ENCODE measurements around the gene IQSEC1.

Gene IQSEC1

GRCh38 chr3:12968541-12968940 lies 104.7 kb downstream of the IQSEC1 start:
- no peaks in the 10 kb centered on the region for H3K9me3 ChIP-seq
- no peaks in the 10 kb centered on the region for H3K27me3 ChIP-seq
- H3K27ac ChIP-seq = peak overlapping the region; percentile 75 to 94
- H3K4me1 ChIP-seq = peaks cover 0 to 56% (median 53%) of the 10 kb centered on the region in 4 donors
- DNase-seq = no peak
- intact Hi-C loops (cut with DNase I; ENCODE audit: low total_unique reads) = no loop called here
- no peak overlapping the region for H3K4me3 ChIP-seq
- no peaks in the 10 kb centered on the region for H3K36me3 ChIP-seq
- TF ChIP-seq, protein P1, sequence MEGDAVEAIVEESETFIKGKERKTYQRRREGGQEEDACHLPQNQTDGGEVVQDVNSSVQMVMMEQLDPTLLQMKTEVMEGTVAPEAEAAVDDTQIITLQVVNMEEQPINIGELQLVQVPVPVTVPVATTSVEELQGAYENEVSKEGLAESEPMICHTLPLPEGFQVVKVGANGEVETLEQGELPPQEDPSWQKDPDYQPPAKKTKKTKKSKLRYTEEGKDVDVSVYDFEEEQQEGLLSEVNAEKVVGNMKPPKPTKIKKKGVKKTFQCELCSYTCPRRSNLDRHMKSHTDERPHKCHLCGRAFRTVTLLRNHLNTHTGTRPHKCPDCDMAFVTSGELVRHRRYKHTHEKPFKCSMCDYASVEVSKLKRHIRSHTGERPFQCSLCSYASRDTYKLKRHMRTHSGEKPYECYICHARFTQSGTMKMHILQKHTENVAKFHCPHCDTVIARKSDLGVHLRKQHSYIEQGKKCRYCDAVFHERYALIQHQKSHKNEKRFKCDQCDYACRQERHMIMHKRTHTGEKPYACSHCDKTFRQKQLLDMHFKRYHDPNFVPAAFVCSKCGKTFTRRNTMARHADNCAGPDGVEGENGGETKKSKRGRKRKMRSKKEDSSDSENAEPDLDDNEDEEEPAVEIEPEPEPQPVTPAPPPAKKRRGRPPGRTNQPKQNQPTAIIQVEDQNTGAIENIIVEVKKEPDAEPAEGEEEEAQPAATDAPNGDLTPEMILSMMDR (IDR thresholded peaks at IDR 0.05) = no peak

- peak overlapping the region; percentile 91 to 94 for H3K27ac ChIP-seq
- intact Hi-C loops (cut with DNase I; ENCODE audit: low total_unique reads) = no loop called here
Measured at GRCh38 chr3:12967606-12968351, 105.5 kb downstream of the IQSEC1 start.

DNA sequence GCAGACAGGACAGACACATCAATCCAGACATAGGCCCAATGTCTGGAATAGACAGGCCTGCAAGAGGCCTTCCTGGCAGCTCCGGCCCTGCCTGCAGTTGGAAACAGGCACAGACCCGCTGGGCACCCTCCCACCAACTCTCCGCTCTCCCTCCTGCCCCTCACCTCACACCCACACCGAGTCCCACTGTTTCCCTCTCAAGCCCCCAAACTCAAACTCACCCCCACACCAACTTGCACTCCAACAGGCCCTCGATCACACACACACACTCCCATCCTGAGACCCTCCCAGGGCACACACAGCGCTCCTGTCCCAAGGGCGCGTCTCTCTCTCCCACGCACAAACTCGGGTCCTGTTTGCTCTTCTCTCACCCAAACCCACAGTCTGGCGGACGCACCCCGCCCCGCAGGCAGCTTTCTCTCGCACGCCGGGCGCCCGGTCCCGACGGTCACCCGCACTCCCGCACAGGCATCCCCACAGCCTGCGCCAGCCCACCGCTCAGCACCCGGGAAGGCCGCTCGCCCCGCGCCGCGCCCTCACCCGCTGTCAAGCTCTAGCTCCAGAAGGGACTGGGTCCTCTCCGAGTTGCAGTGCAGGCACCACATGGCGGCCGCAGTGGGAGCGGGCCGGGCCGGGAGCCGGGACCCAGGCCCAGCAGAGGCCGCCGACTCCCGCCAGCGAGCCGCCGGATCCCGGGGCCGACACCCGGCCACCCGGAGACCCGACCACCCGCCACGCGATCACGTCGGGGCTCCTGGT lies 106.2 kb downstream of the IQSEC1 start:
- intact Hi-C loops (cut with DNase I; ENCODE audit: low total_unique reads) = no loop called here
- H3K27me3 ChIP-seq = no peaks in the 10 kb centered on the region
- H3K27ac ChIP-seq = peak overlapping the region; percentile 91 to 94
- H3K4me1 ChIP-seq = peaks cover 0 to 71% (median 68%) of the 10 kb centered on the region in 4 donors
- H3K9me3 ChIP-seq = no peaks in the 10 kb centered on the region
- TF ChIP-seq, protein P1 (IDR thresholded peaks at IDR 0.05) = peak in 1 of 2 experiments; percentile 15
- DNase-seq = peak in 1 of 2 donors; percentile 76
- no peaks in the 10 kb centered on the region for H3K36me3 ChIP-seq
- peak overlapping the region; percentile 97 to 99 for H3K4me3 ChIP-seq

More at GRCh38 chr3:12967606-12968351, 105.5 kb downstream of the IQSEC1 start:
- no peaks in the 10 kb centered on the region for H3K9me3 ChIP-seq
- DNase-seq = peak; percentile 87 to 96
- peak overlapping the region; percentile 97 to 99 for H3K4me3 ChIP-seq
- TF ChIP-seq, protein P1 (IDR thresholded peaks at IDR 0.05) = no peak
- H3K4me1 ChIP-seq = peaks cover 0 to 64% (median 60%) of the 10 kb centered on the region in 4 donors
- no peaks in the 10 kb centered on the region for H3K36me3 ChIP-seq
- H3K27me3 ChIP-seq = no peaks in the 10 kb centered on the region

- Histone ChIP-seq H3K27ac (peak overlapping the region; percentile 91 to 94), H3K27me3 (no peaks in the 10 kb centered on the region), H3K36me3 (no peaks in the 10 kb centered on the region), H3K4me1 (peaks cover under 1 to 79% (median 76%) of the 10 kb centered on the region in 4 donors), H3K9me3 (no peaks in the 10 kb centered on the region), H3K4me3 (peak overlapping the region; percentile 97 to 99)
- DNase-seq = no peak
- TF ChIP-seq, protein P1 (IDR thresholded peaks at IDR 0.05) = no peak
- intact Hi-C loops (cut with DNase I; ENCODE audit: low total_unique reads) = no loop called here
Measured at GRCh38 chr3:12965999-12966846, 107.0 kb downstream of the IQSEC1 start.
